ENCODE data around the gene TPM2. TPM values are rescaled to one million over a fixed set of nuclear protein-coding genes. Genes with fewer than 3 reads are reported as not detected.

Gene TPM2
- total RNA-seq, 1 donor from 2014 or later, result 174 TPM

DNA sequence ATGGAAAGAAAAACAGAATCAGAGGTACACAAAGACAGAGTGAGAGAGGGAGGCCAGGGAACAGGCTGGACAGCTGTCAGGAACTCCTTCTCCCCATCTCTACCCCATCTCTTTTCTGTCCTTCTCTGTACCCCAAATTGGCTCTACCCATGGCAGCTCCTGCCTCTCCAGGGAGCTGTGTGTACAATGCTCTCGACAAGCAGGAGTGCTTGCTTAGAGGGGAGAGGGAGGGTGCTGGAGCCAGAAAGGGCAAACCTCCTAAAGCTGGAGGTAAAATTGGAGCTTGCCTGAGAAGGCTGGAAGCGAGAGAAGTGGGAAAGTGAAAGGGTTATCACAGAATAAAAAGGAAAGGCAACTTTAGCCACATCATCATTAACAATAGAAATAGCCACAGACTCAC lies 6.4 kb downstream of the TPM2 start:
- Histone ChIP-seq H2AFZ (replicated peaks) (no peak overlapping the region), H3K4me2 (no peak overlapping the region), H4K20me1 (ENCODE audit: low read depth) (no peaks in the 10 kb centered on the region), H3K27ac (no peak overlapping the region), H3K9ac (no peak overlapping the region), H3F3A (ENCODE audit: low read depth) (peaks cover 16% of the 10 kb centered on the region), H3K27me3 (no peaks in the 10 kb centered on the region), H3K9me3 (ENCODE audit: low read depth) (no peaks in the 10 kb centered on the region), H3K79me2 (ENCODE audit: low read depth) (peaks cover 5% of the 10 kb centered on the region), H3K4me1 (peaks cover 3% of the 10 kb centered on the region), H3K4me3 (no peak overlapping the region), H3K36me3 (no peaks in the 10 kb centered on the region)
- H3K27me3 Mint-ChIP-seq (ENCODE audit: insufficient read depth, low read depth), result peaks cover 4% of the 10 kb centered on the region
- H3K27ac Mint-ChIP-seq, result peak overlapping the region; percentile 61
- DNase-seq (ENCODE audit: low spot score), result no peak
- H3K36me3 Mint-ChIP-seq, result peaks cover 24% of the 10 kb centered on the region
- TF ChIP-seq EZH2 (IDR thresholded peaks at IDR 0.05), result no peak
- TF ChIP-seq, protein P1, sequence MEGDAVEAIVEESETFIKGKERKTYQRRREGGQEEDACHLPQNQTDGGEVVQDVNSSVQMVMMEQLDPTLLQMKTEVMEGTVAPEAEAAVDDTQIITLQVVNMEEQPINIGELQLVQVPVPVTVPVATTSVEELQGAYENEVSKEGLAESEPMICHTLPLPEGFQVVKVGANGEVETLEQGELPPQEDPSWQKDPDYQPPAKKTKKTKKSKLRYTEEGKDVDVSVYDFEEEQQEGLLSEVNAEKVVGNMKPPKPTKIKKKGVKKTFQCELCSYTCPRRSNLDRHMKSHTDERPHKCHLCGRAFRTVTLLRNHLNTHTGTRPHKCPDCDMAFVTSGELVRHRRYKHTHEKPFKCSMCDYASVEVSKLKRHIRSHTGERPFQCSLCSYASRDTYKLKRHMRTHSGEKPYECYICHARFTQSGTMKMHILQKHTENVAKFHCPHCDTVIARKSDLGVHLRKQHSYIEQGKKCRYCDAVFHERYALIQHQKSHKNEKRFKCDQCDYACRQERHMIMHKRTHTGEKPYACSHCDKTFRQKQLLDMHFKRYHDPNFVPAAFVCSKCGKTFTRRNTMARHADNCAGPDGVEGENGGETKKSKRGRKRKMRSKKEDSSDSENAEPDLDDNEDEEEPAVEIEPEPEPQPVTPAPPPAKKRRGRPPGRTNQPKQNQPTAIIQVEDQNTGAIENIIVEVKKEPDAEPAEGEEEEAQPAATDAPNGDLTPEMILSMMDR (IDR thresholded peaks at IDR 0.05), result no peak
- TF ChIP-seq EZH2phosphoT487 (IDR thresholded peaks at IDR 0.05), result no peak
- peaks cover 2% of the 10 kb centered on the region for H3K9me3 Mint-ChIP-seq
- H3K4me1 Mint-ChIP-seq, result peaks cover 23% of the 10 kb centered on the region
- H3K4me3 Mint-ChIP-seq, result no peak overlapping the region

DNA sequence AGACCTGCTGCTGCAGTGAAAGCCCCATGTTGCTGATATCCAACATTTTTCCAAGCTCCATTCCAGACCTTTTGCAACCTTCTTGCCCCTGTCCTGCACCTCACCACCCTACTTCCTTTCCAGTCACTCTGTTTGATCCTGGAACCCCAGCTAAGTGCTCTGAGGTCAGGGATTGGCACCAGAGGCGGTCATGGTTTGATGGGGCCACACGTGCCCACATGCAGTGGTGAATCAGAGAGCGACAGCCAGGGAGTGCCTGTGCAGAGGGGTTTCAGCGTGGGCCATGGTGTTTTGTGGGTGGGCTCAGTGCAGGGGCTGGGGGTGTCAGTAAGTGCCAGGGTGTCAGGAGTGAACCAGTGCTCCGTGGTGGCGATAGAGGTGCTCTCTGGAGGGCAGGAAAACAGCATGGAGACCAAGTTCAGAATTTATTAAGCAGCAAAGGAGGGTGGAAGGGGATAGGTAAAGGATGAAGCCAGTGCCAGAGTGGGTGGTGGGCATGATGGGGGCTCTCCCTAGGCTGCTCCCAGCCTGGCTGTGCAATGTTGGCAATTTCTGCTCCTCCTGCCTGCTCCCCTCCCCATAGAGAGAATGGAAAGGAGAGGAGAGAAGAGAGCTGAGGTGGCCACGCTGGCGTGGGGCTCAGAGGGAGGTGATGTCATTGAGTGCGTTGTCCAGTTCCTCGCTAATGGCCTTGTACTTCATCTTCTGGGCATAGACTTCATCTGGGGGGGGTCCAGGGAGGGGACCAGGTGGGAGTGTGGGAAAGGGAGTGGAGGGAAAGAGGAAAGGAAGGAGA lies 7.0 kb downstream of the TPM2 start:
- Histone ChIP-seq H3K36me3 (no peaks in the 10 kb centered on the region), H3K9ac (no peak overlapping the region)

DNA sequence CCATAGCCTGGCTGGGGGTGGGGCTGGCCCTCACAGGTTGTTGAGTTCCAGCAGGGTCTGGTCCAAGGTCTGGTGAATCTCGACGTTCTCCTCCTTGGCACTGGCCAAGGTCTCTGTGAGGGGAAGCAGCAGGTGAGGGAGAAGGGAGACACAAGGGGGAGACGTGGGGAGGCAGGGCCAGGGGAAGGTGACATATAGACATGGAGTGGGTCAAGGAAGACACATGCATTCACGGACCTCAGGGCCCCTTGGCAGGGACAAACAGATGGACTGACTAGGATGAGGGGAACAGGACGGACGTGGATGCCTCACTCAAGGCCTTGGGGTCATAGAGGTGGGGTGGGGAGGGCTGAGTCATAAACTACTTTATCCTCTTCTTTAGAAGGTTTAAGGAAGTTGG lies 7.7 kb downstream of the TPM2 start:
- TF ChIP-seq EZH2phosphoT487 (IDR thresholded peaks at IDR 0.05) (no peak), EZH2 (IDR thresholded peaks at IDR 0.05) (no peak)
- TF ChIP-seq, protein P1 (IDR thresholded peaks at IDR 0.05), result no peak
- H3K4me1 Mint-ChIP-seq, result peaks cover 14% of the 10 kb centered on the region
- peaks cover 21% of the 10 kb centered on the region for H3K36me3 Mint-ChIP-seq
- peaks cover 3% of the 10 kb centered on the region for H3K4me1 ChIP-seq
- H3K9me3 ChIP-seq (ENCODE audit: low read depth), result no peaks in the 10 kb centered on the region
- H3K4me3 ChIP-seq, result no peak overlapping the region
- H3K9ac ChIP-seq, result no peak overlapping the region
- no peak for DNase-seq (ENCODE audit: low spot score)
- no peak overlapping the region for H3K27ac Mint-ChIP-seq
- H3K27me3 ChIP-seq, result no peaks in the 10 kb centered on the region
- H3K27ac ChIP-seq, result no peak overlapping the region
- H3K27me3 Mint-ChIP-seq (ENCODE audit: insufficient read depth, low read depth), result peaks cover 4% of the 10 kb centered on the region
- H2AFZ ChIP-seq (replicated peaks), result no peak overlapping the region
- no peak overlapping the region for H3K4me2 ChIP-seq
- H3K9me3 Mint-ChIP-seq, result no peaks in the 10 kb centered on the region
- no peaks in the 10 kb centered on the region for H3K79me2 ChIP-seq (ENCODE audit: low read depth)
- peaks cover 23% of the 10 kb centered on the region for H3F3A ChIP-seq (ENCODE audit: low read depth)
- H4K20me1 ChIP-seq (ENCODE audit: low read depth), result no peaks in the 10 kb centered on the region
- no peak overlapping the region for H3K4me3 Mint-ChIP-seq
- H3K36me3 ChIP-seq, result no peaks in the 10 kb centered on the region

More for the DNA sequence above, 7.0 kb downstream of the TPM2 start:
- no peaks in the 10 kb centered on the region for H3K27me3 ChIP-seq
- H3K4me1 ChIP-seq, result peaks cover 3% of the 10 kb centered on the region
- TF ChIP-seq EZH2 (IDR thresholded peaks at IDR 0.05) (no peak), EZH2phosphoT487 (IDR thresholded peaks at IDR 0.05) (no peak)
- TF ChIP-seq, protein P1 (IDR thresholded peaks at IDR 0.05), result no peak
- H3K27ac ChIP-seq, result no peak overlapping the region
- H3K4me1 Mint-ChIP-seq, result peaks cover 19% of the 10 kb centered on the region
- peaks cover 17% of the 10 kb centered on the region for H3F3A ChIP-seq (ENCODE audit: low read depth)
- H4K20me1 ChIP-seq (ENCODE audit: low read depth), result no peaks in the 10 kb centered on the region
- DNase-seq (ENCODE audit: low spot score), result no peak
- H3K4me3 ChIP-seq, result no peak overlapping the region
- peaks cover 24% of the 10 kb centered on the region for H3K36me3 Mint-ChIP-seq
- H3K27ac Mint-ChIP-seq, result peak overlapping the region; percentile 61
- H3K79me2 ChIP-seq (ENCODE audit: low read depth), result no peaks in the 10 kb centered on the region
- no peaks in the 10 kb centered on the region for H3K9me3 ChIP-seq (ENCODE audit: low read depth)
- H3K9me3 Mint-ChIP-seq, result peaks cover 2% of the 10 kb centered on the region
- no peak overlapping the region for H2AFZ ChIP-seq (replicated peaks)
- H3K27me3 Mint-ChIP-seq (ENCODE audit: insufficient read depth, low read depth), result peaks cover 4% of the 10 kb centered on the region
- H3K4me3 Mint-ChIP-seq, result no peak overlapping the region
- H3K4me2 ChIP-seq, result no peak overlapping the region

All from neural progenitor cell (in vitro differentiated cells).